ENCODE measurements around the gene LENEP. TPM values are rescaled to one million over a fixed set of nuclear protein-coding genes. Genes with fewer than 3 reads are reported as not detected.
A peak's percentile ranks its signal among the peaks of the same experiment; 100 is the strongest.

LENEP gene
- total and polyA plus RNA-seq, 12 donors, result 0.44 TPM; not detected in 11

GRCh38 chr1:155012026-155012546, 18.7 kb downstream of the LENEP start:
- Histone ChIP-seq H3K4me3 (no peak overlapping the region), H3K9me3 (replicated peaks in 1 of 3) (no peaks in the 10 kb centered on the region), H3K27me3 (no peaks in the 10 kb centered on the region), H3K4me1 (replicated peaks in 1 of 2) (peaks cover 62 to 63% of the 10 kb centered on the region in 2 donors), H3K27ac (peak overlapping the region in 4 of 5 donors; percentile 55 to 99 (median 70)), H3K36me3 (replicated peaks in 1 of 2) (peaks cover 0 to 24% of the 10 kb centered on the region in 2 donors)
- peak; percentile 84 to 97 (median 95) for DNase-seq
- 0 to 25% (median 14%) methylated on average over 2 to 9 of the region's 9 CpGs for WGBS, 4 donors
- TF ChIP-seq CTCF (IDR thresholded peaks at IDR 0.05) (no peak), POLR2A (IDR thresholded peaks at IDR 0.05) (peak in 1 of 2 donors; percentile 65)
- intact Hi-C loops (cut with DNase I), result no loop called here

GRCh38 chr1:155012776-155013602, 19.6 kb downstream of the LENEP start:
- Histone ChIP-seq H3K27ac (peak overlapping the region in 4 of 5 donors; percentile 38 to 99 (median 70)), H3K4me1 (replicated peaks in 1 of 2) (peaks cover 59 to 62% of the 10 kb centered on the region in 2 donors), H3K27me3 (no peaks in the 10 kb centered on the region), H3K36me3 (replicated peaks in 1 of 2) (peaks cover 0 to 24% of the 10 kb centered on the region in 2 donors), H3K4me3 (no peak overlapping the region), H3K9me3 (replicated peaks in 1 of 3) (no peaks in the 10 kb centered on the region)
- intact Hi-C loops (cut with DNase I), result no loop called here
- 39 to 49% (median 45%) methylated on average over 2 to 3 of the region's 3 CpGs for WGBS, 4 donors
- peak in 4 of 7 donors; percentile 48 to 73 (median 62) for DNase-seq
- TF ChIP-seq CTCF (IDR thresholded peaks at IDR 0.05), result no peak
- TF ChIP-seq POLR2A (IDR thresholded peaks at IDR 0.05), result no peak

- peak in 2 of 7 donors; percentile 30 to 36 for DNase-seq
- Histone ChIP-seq H3K4me1 (replicated peaks in 1 of 2) (peaks cover 57 to 58% of the 10 kb centered on the region in 2 donors), H3K4me3 (no peak overlapping the region), H3K9me3 (replicated peaks in 1 of 3) (no peaks in the 10 kb centered on the region), H3K36me3 (replicated peaks in 1 of 2) (peaks cover 0 to 24% of the 10 kb centered on the region in 2 donors), H3K27ac (peak overlapping the region in 2 of 5 donors; percentile 75 to 99), H3K27me3 (no peaks in the 10 kb centered on the region)
- WGBS, 4 donors, result 28 to 34% (median 30%) methylated on average over 5 to 8 of the region's 8 CpGs
- intact Hi-C loops (cut with DNase I), result no loop called here
- no peak for TF ChIP-seq CTCF (IDR thresholded peaks at IDR 0.05)
- TF ChIP-seq POLR2A (IDR thresholded peaks at IDR 0.05), result no peak
Observed at GRCh38 chr1:155013632-155014031, 20.2 kb downstream of the LENEP start.

DNA sequence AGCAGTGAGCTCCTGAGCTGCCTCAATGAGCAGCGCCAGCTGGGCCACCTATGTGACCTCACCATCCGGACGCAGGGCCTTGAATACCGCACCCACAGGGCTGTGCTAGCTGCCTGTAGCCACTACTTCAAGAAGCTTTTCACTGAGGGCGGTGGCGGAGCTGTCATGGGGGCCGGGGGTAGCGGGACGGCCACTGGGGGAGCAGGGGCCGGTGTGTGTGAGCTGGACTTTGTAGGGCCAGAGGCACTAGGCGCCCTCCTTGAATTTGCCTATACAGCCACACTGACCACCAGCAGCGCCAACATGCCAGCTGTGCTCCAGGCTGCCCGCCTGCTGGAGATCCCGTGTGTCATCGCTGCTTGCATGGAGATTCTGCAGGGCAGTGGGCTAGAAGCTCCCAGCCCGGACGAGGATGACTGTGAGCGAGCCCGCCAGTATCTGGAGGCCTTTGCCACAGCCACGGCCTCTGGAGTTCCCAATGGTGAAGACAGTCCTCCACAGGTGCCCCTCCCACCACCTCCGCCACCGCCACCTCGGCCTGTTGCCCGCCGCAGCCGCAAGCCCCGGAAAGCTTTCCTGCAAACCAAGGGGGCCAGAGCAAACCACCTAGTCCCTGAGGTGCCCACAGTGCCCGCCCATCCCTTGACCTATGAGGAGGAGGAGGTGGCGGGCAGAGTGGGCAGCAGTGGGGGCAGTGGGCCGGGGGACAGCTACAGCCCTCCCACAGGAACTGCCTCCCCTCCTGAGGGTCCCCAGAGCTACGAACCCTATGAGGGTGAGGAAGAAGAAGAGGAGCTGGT, 21.5 kb downstream of the LENEP start:
- TF ChIP-seq POLR2A (IDR thresholded peaks at IDR 0.05) (no peak), CTCF (IDR thresholded peaks at IDR 0.05) (no peak)
- Histone ChIP-seq H3K27me3 (no peaks in the 10 kb centered on the region), H3K4me3 (no peak overlapping the region), H3K4me1 (replicated peaks in 1 of 2) (peaks cover 51 to 62% of the 10 kb centered on the region in 2 donors), H3K36me3 (replicated peaks in 1 of 2) (peaks cover 0 to 24% of the 10 kb centered on the region in 2 donors), H3K9me3 (replicated peaks in 1 of 3) (no peaks in the 10 kb centered on the region), H3K27ac (no peak overlapping the region)
- DNase-seq, result peak in 2 of 7 donors; percentile 31 to 57
- 85 to 94% (median 90%) methylated on average over 16 to 31 of the region's 31 CpGs for WGBS, 4 donors
- intact Hi-C loops (cut with DNase I), result no loop called here
